ENCODE measurements around the gene HMCN2. TPM values are rescaled to one million over a fixed set of nuclear protein-coding genes. Genes with fewer than 3 reads are reported as not detected.

The HMCN2 gene
- total RNA-seq, 4 donors from 2014 or later: 0.68 to 9.2 (median 4.7) TPM

GRCh38 chr9:130454812-130455325 is 189.3 kb downstream of the HMCN2 start:
- TF ChIP-seq CTCF (IDR thresholded peaks at IDR 0.05; ENCODE audit: low read depth): no peak

GRCh38 chr9:130458027-130458803 is 192.7 kb downstream of the HMCN2 start:
- TF ChIP-seq CTCF (IDR thresholded peaks at IDR 0.05; ENCODE audit: low read depth): no peak

DNA sequence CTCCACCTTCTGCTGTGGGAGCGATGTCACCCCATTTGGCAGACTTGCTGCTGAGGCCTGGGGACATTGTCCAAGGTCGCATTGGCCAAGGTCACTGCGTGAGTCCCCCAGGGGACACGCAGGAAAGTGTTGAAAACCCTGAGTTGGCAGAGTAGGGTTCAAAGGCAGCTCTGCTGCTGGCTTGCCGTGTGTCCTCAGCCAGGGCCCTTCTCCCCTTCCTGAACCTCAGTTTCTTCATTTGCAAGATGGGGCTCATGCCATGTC is 193.2 kb downstream of the HMCN2 start:
- TF ChIP-seq CTCF (IDR thresholded peaks at IDR 0.05; ENCODE audit: low read depth): no peak

- no peak for TF ChIP-seq CTCF (IDR thresholded peaks at IDR 0.05; ENCODE audit: low read depth)
These were observed 193.6 kb downstream of the HMCN2 start for GRCh38 chr9:130459151-130459550.

GRCh38 chr9:130459941-130460669 is 194.5 kb downstream of the HMCN2 start:
- TF ChIP-seq CTCF (IDR thresholded peaks at IDR 0.05; ENCODE audit: low read depth): no peak

DNA sequence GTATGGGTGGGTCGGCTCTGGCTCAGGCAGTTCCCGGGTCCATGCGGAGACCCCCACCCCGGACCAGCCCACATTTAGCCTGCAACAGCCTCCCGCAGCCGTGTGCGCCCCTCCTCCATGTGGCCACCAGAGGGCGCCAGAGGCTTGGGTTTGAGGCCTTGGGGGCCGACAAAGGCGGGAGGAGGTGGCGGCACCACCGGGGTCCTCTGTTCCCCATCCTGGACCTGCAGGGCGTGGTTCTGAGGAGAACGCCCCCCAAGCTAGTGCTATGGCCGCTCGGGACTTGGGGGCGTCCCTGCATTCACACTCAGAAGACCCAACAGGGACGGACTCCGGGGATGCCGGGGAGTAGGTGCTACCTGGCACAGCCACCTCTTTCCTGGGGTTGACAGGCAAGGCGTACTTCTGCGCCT is 195.7 kb downstream of the HMCN2 start:
- no peak for TF ChIP-seq CTCF (IDR thresholded peaks at IDR 0.05; ENCODE audit: low read depth)

- no peak for TF ChIP-seq CTCF (IDR thresholded peaks at IDR 0.05; ENCODE audit: low read depth)
These were observed 196.2 kb downstream of the HMCN2 start for GRCh38 chr9:130461731-130462130.
